ENCODE measurements around the gene DAB2IP.

DAB2IP gene

DNA sequence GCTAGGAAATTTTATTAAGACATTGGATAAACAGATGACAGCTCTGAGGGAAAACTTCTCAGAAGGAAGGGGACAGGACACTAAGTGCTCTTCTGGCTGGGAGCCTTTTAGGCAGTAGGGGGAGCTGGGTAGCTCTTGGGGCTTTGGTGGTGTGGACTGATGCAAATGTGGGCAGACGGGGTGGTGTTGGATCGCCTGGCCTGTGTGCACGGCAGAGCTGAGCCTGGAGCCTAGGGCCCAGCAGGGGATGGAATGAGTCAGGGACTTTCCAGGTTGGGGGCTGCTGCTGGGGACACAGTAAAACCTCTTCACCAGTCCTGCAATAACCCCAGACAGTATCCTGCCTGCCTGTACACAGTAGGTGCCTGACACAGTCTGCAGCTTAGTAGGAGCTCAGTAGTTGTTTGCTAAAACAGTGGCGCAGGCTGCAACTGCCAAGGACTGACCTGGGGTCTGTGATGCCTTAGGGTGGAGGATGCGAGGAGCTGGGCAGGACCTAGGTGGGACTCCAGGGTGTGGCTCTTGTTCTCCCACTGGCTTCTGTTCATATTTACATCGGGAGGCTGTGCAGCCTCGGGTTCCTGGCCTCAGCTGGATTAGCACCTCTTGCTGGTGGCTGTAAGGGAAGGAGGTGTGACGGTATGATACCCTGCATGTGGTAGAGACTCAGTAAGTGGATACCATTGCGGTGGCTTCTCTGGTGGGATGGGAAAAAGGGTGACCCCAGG is 83.8 kb downstream of the DAB2IP start:
- peak; percentile 59 for TF ChIP-seq CTCF (IDR thresholded peaks at IDR 0.05; ENCODE audit: insufficient read depth, low read depth, low read length, missing control alignments)
- DNase-seq (ENCODE audit: low read depth) = peak; percentile 54
- H3K4me3 ChIP-seq (ENCODE audit: low read length) = no peak overlapping the region

- peak; percentile 24 for DNase-seq (ENCODE audit: low read depth)
- no peak for TF ChIP-seq CTCF (IDR thresholded peaks at IDR 0.05; ENCODE audit: insufficient read depth, low read depth, low read length, missing control alignments)
- H3K4me3 ChIP-seq (ENCODE audit: low read length) = peak overlapping the region; percentile 21
Observed at GRCh38 chr9:121735793-121736770, 84.6 kb downstream of the DAB2IP start.

GRCh38 chr9:121736934-121737462 is 85.6 kb downstream of the DAB2IP start:
- no peak overlapping the region for H3K4me3 ChIP-seq (ENCODE audit: low read length)
- no peak for TF ChIP-seq CTCF (IDR thresholded peaks at IDR 0.05; ENCODE audit: insufficient read depth, low read depth, low read length, missing control alignments)
- no peak for DNase-seq (ENCODE audit: low read depth)

- no peak for DNase-seq (ENCODE audit: low read depth)
- no peak for TF ChIP-seq CTCF (IDR thresholded peaks at IDR 0.05; ENCODE audit: insufficient read depth, low read depth, low read length, missing control alignments)
- H3K4me3 ChIP-seq (ENCODE audit: low read length) = no peak overlapping the region
Observed at GRCh38 chr9:121737481-121737931, 86.1 kb downstream of the DAB2IP start.

- no peak for DNase-seq (ENCODE audit: low read depth)
- no peak overlapping the region for H3K4me3 ChIP-seq (ENCODE audit: low read length)
- TF ChIP-seq CTCF (IDR thresholded peaks at IDR 0.05; ENCODE audit: insufficient read depth, low read depth, low read length, missing control alignments) = no peak
Observed at GRCh38 chr9:121738411-121738810, 87.0 kb downstream of the DAB2IP start.

GRCh38 chr9:121738968-121739367 is 87.5 kb downstream of the DAB2IP start:
- TF ChIP-seq CTCF (IDR thresholded peaks at IDR 0.05; ENCODE audit: insufficient read depth, low read depth, low read length, missing control alignments) = no peak
- H3K4me3 ChIP-seq (ENCODE audit: low read length) = no peak overlapping the region
- no peak for DNase-seq (ENCODE audit: low read depth)
